SK-N-SH (cell line): ENCODE measurements around the gene STEEP1. TPM values are rescaled to one million over a fixed set of nuclear protein-coding genes. Genes with fewer than 3 reads are reported as not detected.

Source experiments
- CTCF ChIA-PET: fragments of 300-600, 350-600 bp; formaldehyde crosslinking; extraction: SDS; loops from one replicate; lab custom pipeline; 2021; lab: Yijun Ruan, JAX
- POLR2A ChIA-PET: fragments of 350-600 bp; sonication (Branson Sonifier 250); formaldehyde crosslinking; extraction: SDS; loops from one replicate; lab custom pipeline; 2020; ENCODE audit warnings: antibody characterized with exemption, inconsistent platforms; lab: Yijun Ruan, JAX
- DNase-seq: peaks from one replicate; pipeline ENCODE4 v3.0.0; 2012
- H2AFZ ChIP-seq: fragments of 200-600 bp; sonication (generic); 2 replicates; pipeline ENCODE4 v1.8.1; 2016; ENCODE audit warnings: antibody characterized with exemption, mild to moderate bottlenecking, low read depth
- H3F3A ChIP-seq: fragments of 200-600 bp; sonication (generic); replicated peaks from 2 replicates; pipeline ENCODE3; 2016; ENCODE audit warnings: antibody characterized with exemption, mild to moderate bottlenecking; ENCODE audit not compliant: insufficient read depth
- H3K27ac ChIP-seq, 2 experiments: fragments of 200-500 bp in 1 of 2; fragments of 200-600 bp in 1 of 2; sonication (Bioruptor generic) in 1 of 2; sonication (generic), shearing (Covaris generic) in 1 of 2; 2 replicates each; pipeline versions ENCODE4 v1.5.1 to v1.6.1; 2014 to 2016; ENCODE audit warnings: low read depth in 2 of 2, inconsistent platforms in 1 of 2, low read length in 1 of 2, mild to moderate bottlenecking in 1 of 2, mixed read lengths in 1 of 2
- H3K27me3 ChIP-seq: fragments of 200-600 bp; sonication (generic), shearing (Covaris generic); 2 replicates; pipeline ENCODE4 v1.6.1; 2016; ENCODE audit warnings: mixed run types; ENCODE audit not compliant: insufficient read depth
- H3K36me3 ChIP-seq, 2 experiments: fragments of 200-500 bp in 1 of 2; fragments of 200-600 bp in 1 of 2; sonication (Bioruptor generic) in 1 of 2; sonication (generic) in 1 of 2; replicated peaks in 1 of 2; 2 replicates each; pipeline versions ENCODE3 to v1.5.1; 2014 to 2016; ENCODE audit warnings: low read length in 1 of 2, mild to moderate bottlenecking in 1 of 2; ENCODE audit not compliant: insufficient read depth in 2 of 2, control insufficient read depth in 1 of 2
- H3K4me1 ChIP-seq, 2 experiments: fragments of 200-500 bp in 1 of 2; fragments of 200-600 bp in 1 of 2; sonication (Bioruptor generic) in 1 of 2; sonication (generic), shearing (Covaris generic) in 1 of 2; 2 replicates each; pipeline versions ENCODE4 v1.5.1 to v1.6.1; 2014 to 2016; ENCODE audit warnings: low read depth in 1 of 2, low read length in 1 of 2, mixed run types in 1 of 2; ENCODE audit not compliant: insufficient read depth in 2 of 2, control insufficient read depth in 1 of 2
- H3K4me2 ChIP-seq: fragments of 200-600 bp; sonication (generic), shearing (Covaris generic); 2 replicates; pipeline ENCODE4 v1.6.1; 2017; ENCODE audit warnings: mixed run types
- H3K4me3 ChIP-seq, 2 experiments: fragments of 200-500 bp in 1 of 2; fragments of 200-600 bp in 1 of 2; sonication (Bioruptor generic) in 1 of 2; sonication (generic), shearing (Covaris generic) in 1 of 2; 2 replicates each; pipeline versions ENCODE4 v1.5.1 to v1.8.1; 2014 to 2016; ENCODE audit warnings: low read depth in 2 of 2, inconsistent platforms in 1 of 2, low read length in 1 of 2, mild to moderate bottlenecking in 1 of 2, mixed read lengths in 1 of 2, moderate library complexity in 1 of 2
- H3K79me2 ChIP-seq: fragments of 200-600 bp; sonication (generic); 2 replicates; pipeline ENCODE4 v1.8.1; 2017; ENCODE audit warnings: mild to moderate bottlenecking; ENCODE audit not compliant: insufficient read depth
- H3K9ac ChIP-seq: fragments of 200-600 bp; sonication (generic); 2 replicates; pipeline ENCODE4 v1.6.1; 2017; ENCODE audit warnings: mixed run types
- H3K9me2 ChIP-seq: fragments of 200-600 bp; sonication (generic); 2 replicates; pipeline ENCODE4 v1.6.1; 2017; ENCODE audit warnings: mixed run types
- H3K9me3 ChIP-seq: fragments of 200-600 bp; sonication (generic); 2 replicates; pipeline ENCODE4 v1.6.1; 2017; ENCODE audit warnings: mixed run types, mild to moderate bottlenecking, moderate library complexity
- H4K20me1 ChIP-seq: fragments of 200-600 bp; sonication (generic); 2 replicates; pipeline ENCODE4 v1.6.1; 2017; ENCODE audit warnings: mild to moderate bottlenecking, mixed run types; ENCODE audit not compliant: insufficient read depth
- ELF1 ChIP-seq: IDR thresholded peaks from 2 replicates; pipeline ENCODE4 v1.4.0; 2012
- FOXJ3 ChIP-seq: sonication (generic); formaldehyde crosslinking; IDR thresholded peaks from 2 replicates; pipeline ENCODE4 v1.5.1; 2020; ENCODE audit warnings: mild to moderate bottlenecking, missing genetic modification reagents
- FOXM1 ChIP-seq: IDR thresholded peaks from 2 replicates; pipeline ENCODE4 v1.4.0; 2012; ENCODE audit warnings: low read depth, mild to moderate bottlenecking
- GABPA ChIP-seq: IDR thresholded peaks from 2 replicates; pipeline ENCODE4 v1.4.0; 2012; ENCODE audit warnings: low read depth, mild to moderate bottlenecking
- MEF2A ChIP-seq: IDR thresholded peaks from 2 replicates; pipeline ENCODE4 v1.4.0; 2012; ENCODE audit warnings: low read depth, borderline replicate concordance
- MXI1 ChIP-seq: IDR thresholded peaks from 2 replicates; pipeline ENCODE4 v1.6.1; 2012; ENCODE audit warnings: mild to moderate bottlenecking, low read depth, low read length, improper control_type of control experiment
- NRF1 ChIP-seq: IDR thresholded peaks from 2 replicates; pipeline ENCODE4 v1.6.1; 2012; ENCODE audit warnings: low read depth, mild to moderate bottlenecking, low read length
- POLR2AphosphoS5 ChIP-seq: IDR thresholded peaks from 2 replicates; pipeline ENCODE4 v1.6.1; 2012; ENCODE audit warnings: low read depth, low read length
- RCOR1 ChIP-seq: fragments of 150-350 bp; IDR thresholded peaks from 2 replicates; pipeline ENCODE4 v1.6.1; 2017; ENCODE audit warnings: antibody characterized with exemption, low read length
- RFX5 ChIP-seq: IDR thresholded peaks from 2 replicates; pipeline ENCODE4 v1.6.1; 2012; ENCODE audit warnings: mild to moderate bottlenecking, improper control_type of control experiment, low read length
- RXRA ChIP-seq: IDR thresholded peaks from 2 replicates; pipeline ENCODE4 v1.4.0; 2012; ENCODE audit warnings: low read depth, mild to moderate bottlenecking, borderline replicate concordance
- SIN3A ChIP-seq: IDR thresholded peaks from 2 replicates; pipeline ENCODE4 v1.6.1; 2012; ENCODE audit warnings: low read depth, mild to moderate bottlenecking, low read length, moderate library complexity, borderline replicate concordance
- SMC3 ChIP-seq: IDR thresholded peaks from 2 replicates; pipeline ENCODE4 v1.6.1; 2012; ENCODE audit warnings: low read depth, low read length, improper control_type of control experiment
- TCF12 ChIP-seq: IDR thresholded peaks from 2 replicates; pipeline ENCODE4 v1.4.0; 2012
- TEAD4 ChIP-seq: IDR thresholded peaks from 2 replicates; pipeline ENCODE4 v1.4.0; 2012; ENCODE audit warnings: mild to moderate bottlenecking, borderline replicate concordance; ENCODE audit not compliant: insufficient read depth
- whole genome bisulfite sequencing: methylation state at CpG from one replicate; pipeline ENCODE4 v1.1.6; 2017; ENCODE audit warnings: low lambda C conversion rate; 5-methylcytosine and 5-hydroxymethylcytosine counted together
- polyA plus RNA-seq, 3 experiments: library from polyadenylated mRNA; depleted of rRNA; stranded (reverse); fragments of >200 nt; gene quantifications; 2 replicates each; pipeline ENCODE4 v1.2.3, GENCODE V29; 2012
- TF ChIP-seq, protein P1 (sequence below): fragments of 150-350 bp; IDR thresholded peaks from 2 replicates; pipeline ENCODE4 v1.6.1; 2016; ENCODE audit warnings: mild to moderate bottlenecking, low read depth, low read length
- TF ChIP-seq, protein P2 (sequence below): IDR thresholded peaks from 2 replicates; pipeline ENCODE4 v1.6.1; 2012; ENCODE audit warnings: mild to moderate bottlenecking, low read depth, low read length, moderate library complexity
- TF ChIP-seq, protein P3 (sequence below): IDR thresholded peaks from 2 replicates; pipeline ENCODE4 v1.4.0; 2012; ENCODE audit warnings: low read depth, borderline replicate concordance
- TF ChIP-seq, protein P4 (sequence below): fragments of 200-600 bp; sonication (generic); IDR thresholded peaks from 2 replicates; pipeline ENCODE4 v1.6.1; 2017; ENCODE audit warnings: antibody characterized with exemption, mild to moderate bottlenecking, moderate library complexity
- TF ChIP-seq, protein P5 (sequence below): IDR thresholded peaks from 2 replicates; pipeline ENCODE4; 2012

The STEEP1 gene
- polyA plus RNA-seq, 1 of the 3 experiments (the other 2 are of a cell fraction) = 19.2 TPM

DNA sequence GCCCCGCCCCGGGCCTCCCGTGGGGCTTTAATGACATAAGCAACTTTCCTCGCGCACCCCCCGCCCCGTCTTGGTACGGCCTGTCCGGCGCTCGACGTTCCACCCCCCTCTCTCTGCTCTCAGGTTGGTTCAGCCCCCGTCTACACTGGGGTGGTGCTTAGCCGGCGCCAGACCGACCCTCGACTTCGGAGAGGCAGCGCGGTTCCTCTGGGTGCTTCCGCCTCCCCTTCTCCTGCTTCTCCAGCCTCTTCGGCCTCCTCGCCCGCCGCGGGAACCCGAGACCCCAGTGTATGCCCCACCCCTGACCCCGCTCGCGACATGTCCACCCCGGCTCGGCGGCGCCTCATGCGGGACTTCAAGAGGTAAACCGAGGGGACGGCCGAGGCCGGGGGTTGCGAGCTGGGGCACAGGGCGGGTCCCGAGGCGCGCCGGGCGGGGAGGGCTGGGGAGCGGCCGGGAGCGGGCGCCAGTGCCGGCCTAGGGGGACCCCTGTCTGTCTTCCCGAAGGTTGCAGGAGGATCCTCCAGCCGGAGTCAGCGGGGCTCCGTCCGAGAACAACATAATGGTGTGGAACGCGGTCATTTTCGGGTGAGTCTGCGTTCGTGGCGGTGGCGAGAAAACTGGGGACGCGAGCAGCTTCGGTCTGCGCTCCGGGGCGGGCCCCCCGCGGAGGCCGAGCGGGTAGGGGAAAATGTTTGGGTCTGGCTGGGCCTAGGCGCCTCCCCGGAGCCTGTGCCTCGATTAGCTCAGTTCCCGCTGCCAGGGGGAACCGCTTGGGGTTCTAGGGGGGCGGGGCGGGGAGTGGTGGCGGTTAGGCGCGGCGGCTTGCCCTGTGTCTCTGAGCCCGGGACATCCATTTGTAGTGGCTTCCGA lies 9.4 kb upstream of the STEEP1 start, which contains the start of gene UBE2A (continued):
- TF ChIP-seq, protein P1, sequence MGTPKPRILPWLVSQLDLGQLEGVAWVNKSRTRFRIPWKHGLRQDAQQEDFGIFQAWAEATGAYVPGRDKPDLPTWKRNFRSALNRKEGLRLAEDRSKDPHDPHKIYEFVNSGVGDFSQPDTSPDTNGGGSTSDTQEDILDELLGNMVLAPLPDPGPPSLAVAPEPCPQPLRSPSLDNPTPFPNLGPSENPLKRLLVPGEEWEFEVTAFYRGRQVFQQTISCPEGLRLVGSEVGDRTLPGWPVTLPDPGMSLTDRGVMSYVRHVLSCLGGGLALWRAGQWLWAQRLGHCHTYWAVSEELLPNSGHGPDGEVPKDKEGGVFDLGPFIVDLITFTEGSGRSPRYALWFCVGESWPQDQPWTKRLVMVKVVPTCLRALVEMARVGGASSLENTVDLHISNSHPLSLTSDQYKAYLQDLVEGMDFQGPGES = no peak

DNA sequence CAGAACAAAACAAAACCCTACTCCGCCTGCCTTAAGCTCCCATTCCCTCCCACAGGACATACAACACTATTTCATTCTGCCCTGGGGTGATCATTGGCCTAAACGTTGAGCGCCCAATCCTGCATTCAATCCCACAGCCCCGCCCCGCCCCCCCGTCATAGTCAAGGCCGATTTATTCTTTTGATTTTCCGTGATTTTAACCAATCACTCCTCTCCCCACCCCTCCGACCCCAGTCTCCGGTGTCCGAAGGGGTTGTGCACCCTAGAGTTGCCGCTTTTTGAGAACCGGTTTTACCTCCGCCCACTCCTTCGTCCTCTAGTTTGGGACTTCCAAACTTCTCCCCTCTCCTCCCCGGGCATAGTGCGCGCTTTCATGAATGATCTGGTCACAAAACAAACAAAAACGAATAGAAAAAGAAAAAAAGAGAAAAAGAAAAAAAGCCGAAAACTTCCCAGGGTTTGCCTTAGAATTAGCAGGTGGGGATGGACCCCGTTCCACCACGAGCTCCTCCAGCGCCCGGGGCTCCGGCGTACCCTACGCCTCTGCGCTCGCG lies 8.7 kb upstream of the STEEP1 start:
- no peak for TF ChIP-seq SMC3
- no peak for TF ChIP-seq FOXJ3 (CRISPR knock-in tag)
- no peak for TF ChIP-seq TEAD4
- TF ChIP-seq, protein P2, sequence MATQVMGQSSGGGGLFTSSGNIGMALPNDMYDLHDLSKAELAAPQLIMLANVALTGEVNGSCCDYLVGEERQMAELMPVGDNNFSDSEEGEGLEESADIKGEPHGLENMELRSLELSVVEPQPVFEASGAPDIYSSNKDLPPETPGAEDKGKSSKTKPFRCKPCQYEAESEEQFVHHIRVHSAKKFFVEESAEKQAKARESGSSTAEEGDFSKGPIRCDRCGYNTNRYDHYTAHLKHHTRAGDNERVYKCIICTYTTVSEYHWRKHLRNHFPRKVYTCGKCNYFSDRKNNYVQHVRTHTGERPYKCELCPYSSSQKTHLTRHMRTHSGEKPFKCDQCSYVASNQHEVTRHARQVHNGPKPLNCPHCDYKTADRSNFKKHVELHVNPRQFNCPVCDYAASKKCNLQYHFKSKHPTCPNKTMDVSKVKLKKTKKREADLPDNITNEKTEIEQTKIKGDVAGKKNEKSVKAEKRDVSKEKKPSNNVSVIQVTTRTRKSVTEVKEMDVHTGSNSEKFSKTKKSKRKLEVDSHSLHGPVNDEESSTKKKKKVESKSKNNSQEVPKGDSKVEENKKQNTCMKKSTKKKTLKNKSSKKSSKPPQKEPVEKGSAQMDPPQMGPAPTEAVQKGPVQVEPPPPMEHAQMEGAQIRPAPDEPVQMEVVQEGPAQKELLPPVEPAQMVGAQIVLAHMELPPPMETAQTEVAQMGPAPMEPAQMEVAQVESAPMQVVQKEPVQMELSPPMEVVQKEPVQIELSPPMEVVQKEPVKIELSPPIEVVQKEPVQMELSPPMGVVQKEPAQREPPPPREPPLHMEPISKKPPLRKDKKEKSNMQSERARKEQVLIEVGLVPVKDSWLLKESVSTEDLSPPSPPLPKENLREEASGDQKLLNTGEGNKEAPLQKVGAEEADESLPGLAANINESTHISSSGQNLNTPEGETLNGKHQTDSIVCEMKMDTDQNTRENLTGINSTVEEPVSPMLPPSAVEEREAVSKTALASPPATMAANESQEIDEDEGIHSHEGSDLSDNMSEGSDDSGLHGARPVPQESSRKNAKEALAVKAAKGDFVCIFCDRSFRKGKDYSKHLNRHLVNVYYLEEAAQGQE = no peak; the same call in 1 of the 2 replicates
- no peak for TF ChIP-seq POLR2AphosphoS5
- TF ChIP-seq, protein P3, sequence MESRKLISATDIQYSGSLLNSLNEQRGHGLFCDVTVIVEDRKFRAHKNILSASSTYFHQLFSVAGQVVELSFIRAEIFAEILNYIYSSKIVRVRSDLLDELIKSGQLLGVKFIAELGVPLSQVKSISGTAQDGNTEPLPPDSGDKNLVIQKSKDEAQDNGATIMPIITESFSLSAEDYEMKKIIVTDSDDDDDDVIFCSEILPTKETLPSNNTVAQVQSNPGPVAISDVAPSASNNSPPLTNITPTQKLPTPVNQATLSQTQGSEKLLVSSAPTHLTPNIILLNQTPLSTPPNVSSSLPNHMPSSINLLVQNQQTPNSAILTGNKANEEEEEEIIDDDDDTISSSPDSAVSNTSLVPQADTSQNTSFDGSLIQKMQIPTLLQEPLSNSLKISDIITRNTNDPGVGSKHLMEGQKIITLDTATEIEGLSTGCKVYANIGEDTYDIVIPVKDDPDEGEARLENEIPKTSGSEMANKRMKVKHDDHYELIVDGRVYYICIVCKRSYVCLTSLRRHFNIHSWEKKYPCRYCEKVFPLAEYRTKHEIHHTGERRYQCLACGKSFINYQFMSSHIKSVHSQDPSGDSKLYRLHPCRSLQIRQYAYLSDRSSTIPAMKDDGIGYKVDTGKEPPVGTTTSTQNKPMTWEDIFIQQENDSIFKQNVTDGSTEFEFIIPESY = no peak
- no peak for TF ChIP-seq NRF1
- TF ChIP-seq MEF2A = no peak
- TF ChIP-seq SIN3A = no peak
- TF ChIP-seq, protein P4, sequence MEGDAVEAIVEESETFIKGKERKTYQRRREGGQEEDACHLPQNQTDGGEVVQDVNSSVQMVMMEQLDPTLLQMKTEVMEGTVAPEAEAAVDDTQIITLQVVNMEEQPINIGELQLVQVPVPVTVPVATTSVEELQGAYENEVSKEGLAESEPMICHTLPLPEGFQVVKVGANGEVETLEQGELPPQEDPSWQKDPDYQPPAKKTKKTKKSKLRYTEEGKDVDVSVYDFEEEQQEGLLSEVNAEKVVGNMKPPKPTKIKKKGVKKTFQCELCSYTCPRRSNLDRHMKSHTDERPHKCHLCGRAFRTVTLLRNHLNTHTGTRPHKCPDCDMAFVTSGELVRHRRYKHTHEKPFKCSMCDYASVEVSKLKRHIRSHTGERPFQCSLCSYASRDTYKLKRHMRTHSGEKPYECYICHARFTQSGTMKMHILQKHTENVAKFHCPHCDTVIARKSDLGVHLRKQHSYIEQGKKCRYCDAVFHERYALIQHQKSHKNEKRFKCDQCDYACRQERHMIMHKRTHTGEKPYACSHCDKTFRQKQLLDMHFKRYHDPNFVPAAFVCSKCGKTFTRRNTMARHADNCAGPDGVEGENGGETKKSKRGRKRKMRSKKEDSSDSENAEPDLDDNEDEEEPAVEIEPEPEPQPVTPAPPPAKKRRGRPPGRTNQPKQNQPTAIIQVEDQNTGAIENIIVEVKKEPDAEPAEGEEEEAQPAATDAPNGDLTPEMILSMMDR = no peak
- no peak for TF ChIP-seq FOXM1
- no peak for TF ChIP-seq TCF12
- no peak for TF ChIP-seq MXI1
- no peak for TF ChIP-seq ELF1
- no peak for TF ChIP-seq RXRA
- TF ChIP-seq RCOR1 = no peak
- no peak for TF ChIP-seq GABPA
- TF ChIP-seq, protein P5, sequence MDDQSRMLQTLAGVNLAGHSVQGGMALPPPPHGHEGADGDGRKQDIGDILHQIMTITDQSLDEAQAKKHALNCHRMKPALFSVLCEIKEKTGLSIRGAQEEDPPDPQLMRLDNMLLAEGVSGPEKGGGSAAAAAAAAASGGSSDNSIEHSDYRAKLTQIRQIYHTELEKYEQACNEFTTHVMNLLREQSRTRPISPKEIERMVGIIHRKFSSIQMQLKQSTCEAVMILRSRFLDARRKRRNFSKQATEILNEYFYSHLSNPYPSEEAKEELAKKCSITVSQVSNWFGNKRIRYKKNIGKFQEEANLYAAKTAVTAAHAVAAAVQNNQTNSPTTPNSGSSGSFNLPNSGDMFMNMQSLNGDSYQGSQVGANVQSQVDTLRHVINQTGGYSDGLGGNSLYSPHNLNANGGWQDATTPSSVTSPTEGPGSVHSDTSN = no peak
- TF ChIP-seq RFX5 = no peak
- peak overlapping the region; percentile 92; the same call in 1 of the 2 replicates for H2AFZ ChIP-seq
- H3K4me3 ChIP-seq = peak overlapping the region; percentile 56 to 71
- H3K9me3 ChIP-seq = no peaks in the 10 kb centered on the region
- CTCF ChIA-PET = interaction anchor here (0.6 to 1.9 kb wide), 7 partner anchors 9 to 156 kb away, joined by 3 to 4 read pairs (median 3); no protein-coding TSS in a partner anchor
- peak; percentile 72 for DNase-seq
- no peaks in the 10 kb centered on the region for H3K9me2 ChIP-seq
- H3K27me3 ChIP-seq = peaks cover 9% of the 10 kb centered on the region; the same call in 1 of the 2 replicates
- H3K79me2 ChIP-seq = peaks cover 25% of the 10 kb centered on the region
- peaks cover 0 to 3% of the 10 kb centered on the region in 2 experiments; a peak in 1 of 4 replicates for H3K4me1 ChIP-seq
- POLR2A ChIA-PET = interaction anchor here (0.6 to 1.0 kb wide), 3 partner anchors 13 to 217 kb away, joined by 3 read pairs; partner anchors contain the start of gene RPL39
- H3F3A ChIP-seq = no peaks in the 10 kb centered on the region
- H3K27ac ChIP-seq = peak overlapping the region; percentile 77 to 86
- 19% methylated on average over 30 of the region's 30 CpGs for WGBS
- peak overlapping the region; percentile 66 for H3K4me2 ChIP-seq
- no peaks in the 10 kb centered on the region for H4K20me1 ChIP-seq
- H3K36me3 ChIP-seq = peaks cover 3 to 14% of the 10 kb centered on the region in 2 experiments
- peak overlapping the region; percentile 82 for H3K9ac ChIP-seq
